HFF-Myc (cell line): Measurements from ENCODE around the gene GPR143.

Experiments
- DNase-seq: peaks from one replicate; pipeline ENCODE4 v3.0.0-alpha.2; 2011; ENCODE audit warnings: low read depth; ENCODE audit errors: extremely low read depth
- H3K4me3 ChIP-seq: replicated peaks from 2 replicates; pipeline ENCODE4 v1.5.1; 2011; ENCODE audit warnings: low read depth, mild to moderate bottlenecking, control low read depth, low read length
- CTCF ChIP-seq: IDR thresholded peaks from 2 replicates; pipeline ENCODE4 v1.5.1; 2012; ENCODE audit warnings: mild to moderate bottlenecking, low read depth, low read length, control low read depth; ENCODE audit errors: missing control alignments

GPR143 gene

GRCh38 chrX:9785944-9786797 is 20.5 kb upstream of the GPR143 start, which contains the start of gene SHROOM2:
TSS of gene SHROOM2 (plus strand) at chrX:9786429. CDS start at chrX:9786546, 117 bp downstream.
- no peak for TF ChIP-seq CTCF
- no peak for DNase-seq
- H3K4me3 ChIP-seq: peak within 1 kb of the TSS; percentile 35

GRCh38 chrX:9785254-9785943 is 19.8 kb upstream of the GPR143 start:
- TF ChIP-seq CTCF: no peak
- H3K4me3 ChIP-seq: no peak overlapping the region
- no peak for DNase-seq

GRCh38 chrX:9784332-9784731 is 18.7 kb upstream of the GPR143 start:
- no peak for TF ChIP-seq CTCF
- DNase-seq: no peak
- H3K4me3 ChIP-seq: no peak overlapping the region

GRCh38 chrX:9781941-9782340 is 16.3 kb upstream of the GPR143 start:
- no peak overlapping the region for H3K4me3 ChIP-seq
- no peak for TF ChIP-seq CTCF
- no peak for DNase-seq

DNA sequence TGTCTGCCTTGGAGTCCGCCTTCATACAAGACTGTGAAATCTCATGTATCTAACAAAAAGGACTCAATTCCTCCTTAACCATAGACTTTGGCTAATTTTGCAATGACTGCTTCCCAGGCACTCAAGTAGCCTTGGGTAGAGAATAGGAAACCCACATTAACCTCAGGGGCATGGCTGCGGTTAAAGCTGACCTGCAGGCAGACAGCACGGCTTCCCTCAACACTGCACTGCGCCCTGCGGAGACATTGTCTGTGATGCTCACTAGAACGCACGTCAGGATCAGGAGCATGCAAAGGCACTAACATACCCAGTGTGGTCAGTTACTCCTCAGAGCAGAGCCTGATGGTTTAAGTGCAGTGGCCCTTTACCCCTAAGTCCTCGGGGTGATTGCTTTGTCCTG is 10.3 kb upstream of the GPR143 start:
- TF ChIP-seq CTCF: no peak
- DNase-seq: no peak
- H3K4me3 ChIP-seq: no peak overlapping the region

DNA sequence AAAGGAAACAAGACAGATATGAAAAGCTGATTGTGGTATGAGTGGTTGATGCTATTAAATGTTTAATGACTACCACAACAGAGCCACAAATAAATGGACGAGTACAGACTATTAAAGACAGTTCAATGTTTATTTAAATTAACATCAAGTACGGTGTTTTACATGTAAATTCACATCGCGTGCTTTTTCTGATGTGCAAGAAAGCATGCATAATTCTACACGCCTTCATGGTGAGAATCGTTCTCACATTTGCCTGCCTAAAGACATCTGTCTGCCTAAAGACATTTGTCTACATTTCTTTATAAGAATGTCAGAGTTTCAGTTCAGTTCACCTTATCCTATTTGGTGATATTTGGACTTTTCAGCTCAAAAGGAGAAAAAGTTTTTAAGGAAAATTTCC is 7.3 kb upstream of the GPR143 start:
- no peak for TF ChIP-seq CTCF
- no peak for DNase-seq
- H3K4me3 ChIP-seq: no peak overlapping the region
